Activated T-cell treated with anti-CD3 and anti-CD28 coated beads, Interleukin-2, amount 50 U/mL, for 4 hours (primary cell): ENCODE data around the gene KLF6. TPM values are rescaled to one million over a fixed set of nuclear protein-coding genes. Genes with fewer than 3 reads are reported as not detected.
A peak's percentile ranks its signal among the peaks of the same experiment; 100 is the strongest.

Experiments used
- ATAC-seq, 2 donors: fragments of 200-7000 bp; cut with Tn5 transposase; one replicate each; pipeline ENCODE4 v1.10.0; 2021
- DNase-seq: peaks from one replicate; pipeline ENCODE4 v3.0.0-alpha.2; 2020
- H3K27me3 Mint-ChIP-seq: one replicate; pipeline ENCODE4 v1.8.0; 2021; ENCODE audit warnings: low read depth, mixed read lengths
- H3K36me3 Mint-ChIP-seq: one replicate; pipeline ENCODE4 v1.8.0; 2022; ENCODE audit warnings: mixed read lengths; ENCODE audit not compliant: insufficient read depth
- H3K4me1 Mint-ChIP-seq: one replicate; pipeline ENCODE4 v1.8.0; 2021; ENCODE audit warnings: low read depth, mixed read lengths
- H3K4me3 Mint-ChIP-seq: one replicate; pipeline ENCODE4 v1.8.0; 2021; ENCODE audit warnings: mild to moderate bottlenecking, moderate library complexity, mixed read lengths
- H3K9me3 Mint-ChIP-seq: one replicate; pipeline ENCODE4 v1.8.0; 2021; ENCODE audit warnings: mixed read lengths
- total RNA-seq, 3 donors: library from RNA; stranded (reverse); gene quantifications; one replicate each; pipeline ENCODE4 v1.2.1, GENCODE V29; 2021

Gene KLF6
- total RNA-seq, 3 donors from 2014 or later, result 188 to 247 (median 209) TPM

GRCh38 chr10:3787816-3788215 lies 2.8 kb upstream of the KLF6 start:
- no peak overlapping the region for H3K4me3 Mint-ChIP-seq
- H3K9me3 Mint-ChIP-seq, result peaks cover 13% of the 10 kb centered on the region
- H3K4me1 Mint-ChIP-seq, result peaks cover 23% of the 10 kb centered on the region
- H3K36me3 Mint-ChIP-seq, result peaks cover 22% of the 10 kb centered on the region
- no peaks in the 10 kb centered on the region for H3K27me3 Mint-ChIP-seq
- no peak for DNase-seq
- ATAC-seq, result no peak

DNA sequence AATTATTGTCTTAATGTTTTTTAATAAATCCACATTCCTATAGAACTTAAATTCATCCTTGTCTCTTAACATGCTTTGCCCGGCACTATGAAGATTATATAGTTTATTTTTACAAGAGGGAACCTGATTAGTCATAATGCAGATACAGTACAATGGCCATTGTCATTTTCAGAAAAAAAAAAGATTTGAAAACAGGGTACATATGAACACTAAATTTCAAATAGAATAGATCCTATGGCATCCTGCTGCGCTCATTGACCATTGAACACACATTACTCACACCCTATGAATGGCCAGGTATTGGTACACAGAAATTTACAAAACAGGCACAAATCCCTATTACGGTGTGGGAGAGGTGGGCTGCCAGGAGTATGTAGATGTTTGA lies 2.0 kb upstream of the KLF6 start:
- Mint-ChIP-seq H3K27me3 (no peaks in the 10 kb centered on the region), H3K4me1 (peaks cover 21% of the 10 kb centered on the region), H3K36me3 (peaks cover 30% of the 10 kb centered on the region), H3K9me3 (peaks cover 13% of the 10 kb centered on the region), H3K4me3 (peak overlapping the region; percentile 95)
- no peak for DNase-seq
- no peak for ATAC-seq

DNA sequence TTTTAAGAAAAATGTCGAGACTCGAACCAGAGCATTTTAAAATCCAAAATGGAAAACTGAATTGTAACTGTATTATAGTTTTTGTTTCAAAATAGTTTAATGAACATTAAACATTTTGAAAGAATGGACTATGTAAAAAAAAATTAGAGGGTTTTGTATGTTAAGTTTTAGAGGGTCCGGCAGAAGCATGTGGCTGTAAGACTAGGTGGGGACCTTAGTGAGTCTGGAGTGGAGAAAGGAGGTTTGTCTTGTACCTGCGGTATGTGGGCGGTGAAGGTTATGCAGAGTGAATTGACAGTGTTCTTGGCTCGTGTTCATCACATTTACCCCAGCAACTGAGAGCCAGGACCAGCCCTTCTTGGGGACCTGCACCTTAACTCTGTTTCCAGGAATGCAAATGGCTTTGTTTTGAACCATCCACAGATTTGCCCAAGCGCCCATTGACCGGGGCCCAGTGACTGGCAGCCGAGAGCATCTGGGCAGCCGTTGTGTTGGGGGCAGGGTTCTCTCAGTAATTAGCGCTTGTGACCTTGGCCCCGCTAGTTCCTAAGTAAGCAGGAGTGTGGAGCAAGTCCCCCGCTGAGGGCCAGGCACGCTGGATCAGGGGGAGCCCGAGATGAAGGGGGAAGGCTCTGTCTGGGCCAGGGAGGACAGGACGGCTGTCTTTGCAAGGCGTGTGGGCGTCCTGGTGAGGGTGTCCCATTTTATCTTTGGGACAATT lies 1.4 kb upstream of the KLF6 start:
- H3K36me3 Mint-ChIP-seq, result peaks cover 35% of the 10 kb centered on the region
- ATAC-seq, result no peak
- H3K9me3 Mint-ChIP-seq, result peaks cover 13% of the 10 kb centered on the region
- no peaks in the 10 kb centered on the region for H3K27me3 Mint-ChIP-seq
- peak; percentile 38 for DNase-seq
- peaks cover 25% of the 10 kb centered on the region for H3K4me1 Mint-ChIP-seq
- peak overlapping the region; percentile 95 for H3K4me3 Mint-ChIP-seq

GRCh38 chr10:3785851-3786271 lies 852 bp upstream of the KLF6 start:
- H3K4me3 Mint-ChIP-seq, result peak overlapping the region; percentile 95
- ATAC-seq (peak; percentile 2 to 5), DNase-seq (peak; percentile 49)
- H3K4me1 Mint-ChIP-seq, result peaks cover 26% of the 10 kb centered on the region
- H3K27me3 Mint-ChIP-seq, result no peaks in the 10 kb centered on the region
- H3K9me3 Mint-ChIP-seq, result peaks cover 13% of the 10 kb centered on the region
- H3K36me3 Mint-ChIP-seq, result peaks cover 41% of the 10 kb centered on the region

- Mint-ChIP-seq H3K27me3 (no peaks in the 10 kb centered on the region), H3K4me3 (peak overlapping the region; percentile 95), H3K36me3 (peaks cover 46% of the 10 kb centered on the region), H3K9me3 (peaks cover 10% of the 10 kb centered on the region), H3K4me1 (peaks cover 31% of the 10 kb centered on the region)
- ATAC-seq, result peak; percentile 76 to 82
- peak; percentile 99 for DNase-seq
These were observed 342 bp upstream of the KLF6 start for GRCh38 chr10:3785251-3785850.

GRCh38 chr10:3783682-3784432 lies 1.2 kb downstream of the KLF6 start:
- no peak for DNase-seq

DNA sequence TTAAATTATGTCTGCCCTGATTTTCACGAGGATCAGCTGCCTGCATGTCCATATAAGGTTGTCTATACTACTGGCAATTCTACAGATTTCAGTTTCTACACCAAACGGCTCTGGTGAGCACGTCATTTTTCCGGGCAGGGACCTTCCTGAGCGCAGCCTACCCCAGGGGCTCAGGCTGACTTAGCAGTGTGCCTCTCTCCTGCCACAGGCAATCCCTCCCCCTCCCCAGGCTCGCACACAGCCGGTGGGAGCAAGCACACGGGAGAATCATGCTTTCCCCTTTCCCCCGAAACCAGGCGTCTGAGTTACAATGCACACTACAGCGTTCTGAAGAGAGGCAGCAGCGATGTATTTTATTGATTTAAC lies 1.7 kb downstream of the KLF6 start:
- no peaks in the 10 kb centered on the region for H3K27me3 Mint-ChIP-seq
- H3K4me3 Mint-ChIP-seq, result peak overlapping the region; percentile 95
- no peaks in the 10 kb centered on the region for H3K9me3 Mint-ChIP-seq
- peaks cover 61% of the 10 kb centered on the region for H3K36me3 Mint-ChIP-seq
- DNase-seq, result peak; percentile 62
- H3K4me1 Mint-ChIP-seq, result peaks cover 50% of the 10 kb centered on the region
- ATAC-seq, result peak; percentile 28 to 34

More at GRCh38 chr10:3783682-3784432, 1.2 kb downstream of the KLF6 start:
- Mint-ChIP-seq H3K36me3 (peaks cover 55% of the 10 kb centered on the region), H3K4me3 (peak overlapping the region; percentile 95), H3K9me3 (no peaks in the 10 kb centered on the region), H3K27me3 (no peaks in the 10 kb centered on the region), H3K4me1 (peaks cover 45% of the 10 kb centered on the region)
- ATAC-seq, result no peak

DNA sequence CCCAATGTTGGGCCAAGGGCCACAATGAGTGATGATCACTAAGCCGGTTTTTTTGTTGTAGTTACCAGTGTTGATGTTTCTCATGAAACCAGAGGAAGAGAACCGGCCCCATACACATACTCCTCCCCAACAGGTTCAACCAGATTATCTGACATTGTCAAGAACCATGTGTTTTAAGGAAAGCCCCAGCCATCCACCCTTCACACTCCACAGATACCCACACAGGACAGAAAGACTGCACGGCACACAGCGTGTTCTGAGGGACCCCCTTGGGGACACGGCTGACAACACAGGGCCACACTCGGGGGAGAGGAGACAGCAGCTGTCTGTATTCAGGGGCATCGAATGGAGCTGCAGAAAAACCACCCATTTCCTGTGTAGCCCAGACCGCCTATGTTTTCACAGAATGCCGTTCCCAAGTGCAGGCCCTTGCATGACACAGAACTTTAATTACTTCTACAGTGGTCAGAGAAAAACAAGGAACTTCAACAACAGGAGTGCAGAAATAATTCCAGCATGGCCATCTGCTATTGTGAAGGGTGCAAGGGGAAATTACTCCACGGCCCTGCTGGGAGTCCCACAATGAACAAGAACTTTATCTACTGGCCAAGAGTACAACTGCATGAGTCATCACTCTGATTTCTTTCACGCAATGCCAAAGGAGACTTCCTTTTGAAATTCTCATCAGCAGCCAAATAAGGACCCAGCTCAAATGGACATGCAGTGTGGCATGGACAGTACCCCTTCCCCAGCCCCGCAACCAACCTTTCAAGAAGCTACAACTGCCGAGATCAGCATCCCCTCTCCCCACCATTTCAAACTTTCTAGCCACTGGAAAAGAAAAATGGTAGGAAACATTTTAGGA lies 2.3 kb downstream of the KLF6 start:
- H3K36me3 Mint-ChIP-seq, result peaks cover 67% of the 10 kb centered on the region
- no peaks in the 10 kb centered on the region for H3K27me3 Mint-ChIP-seq
- peak overlapping the region; percentile 95 for H3K4me3 Mint-ChIP-seq
- peaks cover 56% of the 10 kb centered on the region for H3K4me1 Mint-ChIP-seq
- DNase-seq (peak; percentile 42), ATAC-seq (peak; percentile 6 to 10)
- H3K9me3 Mint-ChIP-seq, result no peaks in the 10 kb centered on the region

- Mint-ChIP-seq H3K36me3 (peaks cover 71% of the 10 kb centered on the region), H3K9me3 (no peaks in the 10 kb centered on the region), H3K4me1 (peaks cover 60% of the 10 kb centered on the region), H3K27me3 (no peaks in the 10 kb centered on the region), H3K4me3 (peak overlapping the region; percentile 95)
- ATAC-seq, result no peak
- DNase-seq, result no peak
These were observed 2.9 kb downstream of the KLF6 start for GRCh38 chr10:3782146-3782450.

DNA sequence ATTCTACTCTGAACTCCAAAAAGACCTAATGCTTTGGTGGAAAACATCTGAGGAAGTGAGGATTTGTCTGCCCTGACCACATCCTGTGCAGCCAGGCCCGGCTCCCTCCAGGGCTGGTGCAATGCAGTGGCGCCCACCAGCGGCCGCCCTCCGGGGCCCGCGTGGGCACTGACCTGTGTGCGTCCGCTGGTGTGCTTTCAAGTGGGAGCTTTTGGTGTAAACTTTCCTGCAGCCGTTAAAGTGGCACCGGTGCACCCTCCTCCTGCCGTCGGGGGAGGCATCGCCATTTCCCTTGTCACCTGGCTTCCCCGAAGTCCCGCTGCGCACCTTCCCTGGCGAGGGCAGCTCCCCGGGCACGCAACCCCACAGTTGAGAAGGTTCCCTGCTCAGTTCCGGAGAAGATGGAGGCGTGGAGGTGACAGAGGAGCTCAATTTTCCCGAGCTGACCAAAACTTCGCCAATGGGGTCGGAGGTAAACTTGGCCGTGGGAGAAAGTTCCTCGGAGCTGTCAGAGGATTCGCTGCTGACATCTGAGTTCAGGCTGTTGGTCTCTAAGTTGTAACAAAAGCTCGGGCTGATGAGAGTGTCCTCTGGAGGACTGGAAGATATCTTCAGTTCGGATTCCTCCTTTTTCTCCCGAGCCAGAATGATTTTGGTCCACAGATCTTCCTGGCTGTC lies 3.4 kb downstream of the KLF6 start:
- Mint-ChIP-seq H3K36me3 (peaks cover 75% of the 10 kb centered on the region), H3K4me3 (peak overlapping the region; percentile 95), H3K9me3 (no peaks in the 10 kb centered on the region), H3K4me1 (peaks cover 62% of the 10 kb centered on the region), H3K27me3 (no peaks in the 10 kb centered on the region)
- ATAC-seq, result no peak
- DNase-seq, result peak; percentile 36

DNA sequence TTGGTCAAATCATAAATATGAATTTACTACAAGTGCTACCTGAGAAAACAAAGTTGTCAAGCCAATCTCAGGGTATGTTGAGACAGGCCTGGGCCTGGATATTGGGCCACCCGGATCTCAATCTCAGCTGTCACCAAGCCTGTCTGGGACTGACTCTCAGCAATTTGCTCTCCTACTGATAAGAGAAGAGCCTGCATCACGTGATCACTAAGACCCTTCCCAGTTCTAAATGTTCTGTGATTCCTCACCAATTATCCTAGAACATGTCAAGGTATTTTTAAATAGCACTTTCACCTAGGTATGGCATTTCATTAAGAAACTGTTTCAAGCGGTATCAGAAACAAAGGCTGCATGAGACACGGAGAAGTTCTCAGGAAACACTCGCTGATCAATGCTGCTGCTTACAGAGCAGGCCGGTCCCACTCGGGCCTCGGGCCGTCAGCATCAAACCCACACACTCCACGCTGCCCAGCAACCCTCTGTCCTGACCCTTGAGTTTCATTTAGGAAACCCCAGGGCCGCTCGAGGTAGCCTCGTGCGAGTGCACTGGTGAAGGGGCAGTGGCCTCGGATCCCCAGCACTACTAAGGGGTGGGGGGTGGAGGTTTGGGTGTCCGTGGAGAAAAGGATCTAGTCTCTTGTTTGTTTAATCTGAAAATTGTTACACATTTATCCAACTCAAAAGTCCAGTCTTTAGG lies 4.1 kb downstream of the KLF6 start:
- no peaks in the 10 kb centered on the region for H3K27me3 Mint-ChIP-seq
- peaks cover 60% of the 10 kb centered on the region for H3K4me1 Mint-ChIP-seq
- ATAC-seq (no peak), DNase-seq (no peak)
- peak overlapping the region; percentile 95 for H3K4me3 Mint-ChIP-seq
- peaks cover 79% of the 10 kb centered on the region for H3K36me3 Mint-ChIP-seq
- no peaks in the 10 kb centered on the region for H3K9me3 Mint-ChIP-seq

GRCh38 chr10:3780021-3780770 lies 4.8 kb downstream of the KLF6 start:
- H3K4me1 Mint-ChIP-seq, result peaks cover 66% of the 10 kb centered on the region
- DNase-seq (no peak), ATAC-seq (no peak)
- H3K4me3 Mint-ChIP-seq, result peak overlapping the region; percentile 95
- H3K9me3 Mint-ChIP-seq, result no peaks in the 10 kb centered on the region
- H3K27me3 Mint-ChIP-seq, result no peaks in the 10 kb centered on the region
- peaks cover 87% of the 10 kb centered on the region for H3K36me3 Mint-ChIP-seq
